DND-41 (cell line): ENCODE results near the gene BMP8B.

Experiments
- ATAC-seq: fragments of 200-7000 bp; cut with Tn5 transposase; 3 replicates; pipeline ENCODE4 v1.9.1; 2021; ENCODE audit warnings: low read depth; ENCODE audit not compliant: insufficient read depth
- DNase-seq: peaks from one replicate; pipeline ENCODE4 v3.0.0-alpha.2; 2020
- H2AFZ ChIP-seq: 2 replicates; pipeline ENCODE4 v1.6.0; 2012; ENCODE audit warnings: low read depth, low read length
- H3K27ac ChIP-seq: 2 replicates; pipeline ENCODE4 v1.5.1; 2012; ENCODE audit warnings: low read length, inconsistent platforms
- H3K27me3 ChIP-seq: fragments of 200-600 bp; sonication (generic); 2 replicates; pipeline ENCODE4 v1.6.0; 2012; ENCODE audit warnings: low read length, mild to moderate bottlenecking, inconsistent platforms; ENCODE audit not compliant: insufficient read depth, poor library complexity
- H3K36me3 ChIP-seq: 2 replicates; pipeline ENCODE4 v1.5.1; 2012; ENCODE audit warnings: low read length, inconsistent platforms; ENCODE audit not compliant: insufficient read depth
- H3K4me1 ChIP-seq: 2 replicates; pipeline ENCODE4 v1.5.1; 2012; ENCODE audit warnings: mild to moderate bottlenecking, low read length; ENCODE audit not compliant: insufficient read depth
- H3K4me2 ChIP-seq: 2 replicates; pipeline ENCODE4 v1.6.0; 2012; ENCODE audit warnings: mild to moderate bottlenecking, moderate library complexity, low read length, inconsistent platforms; ENCODE audit not compliant: insufficient read depth
- H3K4me3 ChIP-seq, 2 experiments: fragments of 200-600 bp in 1 of 2; shearing (Covaris generic) in 1 of 2; 2 replicates each; pipeline ENCODE4 v1.5.1; 2012 to 2016; ENCODE audit warnings: inconsistent platforms in 2 of 2, low read length in 2 of 2, mild to moderate bottlenecking in 2 of 2, low read depth in 1 of 2, moderate library complexity in 1 of 2
- H3K79me2 ChIP-seq: 2 replicates; pipeline ENCODE4 v1.6.0; 2012; ENCODE audit warnings: low read length, inconsistent platforms; ENCODE audit not compliant: insufficient read depth
- H3K9ac ChIP-seq: 2 replicates; pipeline ENCODE4 v1.6.0; 2012; ENCODE audit warnings: low read depth, mild to moderate bottlenecking, inconsistent platforms, low read length, moderate library complexity
- H3K9me3 ChIP-seq: 2 replicates; pipeline ENCODE4 v1.5.1; 2012; ENCODE audit warnings: low read length, moderate library complexity, mild to moderate bottlenecking, inconsistent platforms; ENCODE audit not compliant: insufficient read depth, severe bottlenecking
- H4K20me1 ChIP-seq: 2 replicates; pipeline ENCODE4 v1.6.0; 2012; ENCODE audit warnings: low read length; ENCODE audit not compliant: insufficient read depth
- CTCF ChIP-seq: IDR thresholded peaks from 2 replicates; pipeline ENCODE4 v1.5.1; 2012; ENCODE audit warnings: borderline replicate concordance, low read length, moderate library complexity, mild to moderate bottlenecking; ENCODE audit not compliant: poor library complexity, severe bottlenecking; ENCODE audit errors: extremely low read depth
- EZH2 ChIP-seq: IDR thresholded peaks from 3 replicates; pipeline ENCODE4 v1.6.1; 2012; ENCODE audit warnings: borderline replicate concordance, low read depth, mild to moderate bottlenecking, moderate library complexity, low read length, inconsistent platforms; ENCODE audit not compliant: severe bottlenecking

BMP8B gene

GRCh38 chr1:39732730-39733129 lies 55.9 kb downstream of the BMP8B start:
- DNase-seq, result no peak
- Histone ChIP-seq H2AFZ (no peak overlapping the region), H3K79me2 (no peaks in the 10 kb centered on the region), H3K27me3 (peaks cover 35% of the 10 kb centered on the region), H3K9me3 (no peaks in the 10 kb centered on the region), H4K20me1 (no peaks in the 10 kb centered on the region), H3K27ac (no peak overlapping the region), H3K4me1 (no peaks in the 10 kb centered on the region), H3K9ac (no peak overlapping the region), H3K4me3 (no peak overlapping the region), H3K4me2 (no peak overlapping the region), H3K36me3 (no peaks in the 10 kb centered on the region)
- no peak for TF ChIP-seq CTCF
- no peak for TF ChIP-seq EZH2
- no peak for ATAC-seq

- TF ChIP-seq CTCF (no peak), EZH2 (no peak)
- H3K27ac ChIP-seq, result no peak overlapping the region
- H3K27me3 ChIP-seq, result peaks cover 47% of the 10 kb centered on the region
- no peak overlapping the region for H3K9ac ChIP-seq
- H4K20me1 ChIP-seq, result no peaks in the 10 kb centered on the region
- no peak overlapping the region for H3K4me2 ChIP-seq
- DNase-seq (no peak), ATAC-seq (no peak)
- no peaks in the 10 kb centered on the region for H3K4me1 ChIP-seq
- H3K79me2 ChIP-seq, result no peaks in the 10 kb centered on the region
- no peak overlapping the region for H3K4me3 ChIP-seq
- no peaks in the 10 kb centered on the region for H3K36me3 ChIP-seq
- H2AFZ ChIP-seq, result no peak overlapping the region
- H3K9me3 ChIP-seq, result no peaks in the 10 kb centered on the region
Observed at GRCh38 chr1:39729842-39730241, 58.8 kb downstream of the BMP8B start.

GRCh38 chr1:39729030-39729429 lies 59.6 kb downstream of the BMP8B start:
- peaks cover 50% of the 10 kb centered on the region for H3K27me3 ChIP-seq
- H3K36me3 ChIP-seq, result no peaks in the 10 kb centered on the region
- TF ChIP-seq EZH2 (no peak), CTCF (no peak)
- no peak overlapping the region for H3K27ac ChIP-seq
- ATAC-seq (no peak), DNase-seq (no peak)
- H3K9me3 ChIP-seq, result no peaks in the 10 kb centered on the region
- H4K20me1 ChIP-seq, result no peaks in the 10 kb centered on the region
- no peaks in the 10 kb centered on the region for H3K4me1 ChIP-seq
- no peak overlapping the region for H3K4me3 ChIP-seq
- H3K9ac ChIP-seq, result no peak overlapping the region
- H2AFZ ChIP-seq, result no peak overlapping the region
- H3K4me2 ChIP-seq, result no peak overlapping the region
- no peaks in the 10 kb centered on the region for H3K79me2 ChIP-seq

- DNase-seq (no peak), ATAC-seq (no peak)
- Histone ChIP-seq H3K79me2 (no peaks in the 10 kb centered on the region), H3K4me1 (no peaks in the 10 kb centered on the region), H3K27me3 (peaks cover 42% of the 10 kb centered on the region), H3K36me3 (no peaks in the 10 kb centered on the region), H2AFZ (no peak overlapping the region), H4K20me1 (no peaks in the 10 kb centered on the region), H3K9me3 (no peaks in the 10 kb centered on the region), H3K4me3 (no peak overlapping the region), H3K27ac (no peak overlapping the region), H3K4me2 (no peak overlapping the region), H3K9ac (no peak overlapping the region)
- TF ChIP-seq CTCF, result no peak
- TF ChIP-seq EZH2, result no peak
Observed at GRCh38 chr1:39727932-39728317, 60.7 kb downstream of the BMP8B start.
